CD4-positive, alpha-beta T cell treated with Interleukin-6 at 100 ng/mL for 8 hours (primary cell): ENCODE data around the gene CARD14.
"Not testable (repeated sequence)": the region's sequence is repeated elsewhere in the genome, so short reads cannot be mapped to it uniquely, and the experiment has no call there.

Source experiments
- DNase-seq: peaks from one replicate; pipeline ENCODE4 v3.0.0-alpha.2; 2020; ENCODE audit warnings: mixed read lengths, low spot score

CARD14 gene

DNA sequence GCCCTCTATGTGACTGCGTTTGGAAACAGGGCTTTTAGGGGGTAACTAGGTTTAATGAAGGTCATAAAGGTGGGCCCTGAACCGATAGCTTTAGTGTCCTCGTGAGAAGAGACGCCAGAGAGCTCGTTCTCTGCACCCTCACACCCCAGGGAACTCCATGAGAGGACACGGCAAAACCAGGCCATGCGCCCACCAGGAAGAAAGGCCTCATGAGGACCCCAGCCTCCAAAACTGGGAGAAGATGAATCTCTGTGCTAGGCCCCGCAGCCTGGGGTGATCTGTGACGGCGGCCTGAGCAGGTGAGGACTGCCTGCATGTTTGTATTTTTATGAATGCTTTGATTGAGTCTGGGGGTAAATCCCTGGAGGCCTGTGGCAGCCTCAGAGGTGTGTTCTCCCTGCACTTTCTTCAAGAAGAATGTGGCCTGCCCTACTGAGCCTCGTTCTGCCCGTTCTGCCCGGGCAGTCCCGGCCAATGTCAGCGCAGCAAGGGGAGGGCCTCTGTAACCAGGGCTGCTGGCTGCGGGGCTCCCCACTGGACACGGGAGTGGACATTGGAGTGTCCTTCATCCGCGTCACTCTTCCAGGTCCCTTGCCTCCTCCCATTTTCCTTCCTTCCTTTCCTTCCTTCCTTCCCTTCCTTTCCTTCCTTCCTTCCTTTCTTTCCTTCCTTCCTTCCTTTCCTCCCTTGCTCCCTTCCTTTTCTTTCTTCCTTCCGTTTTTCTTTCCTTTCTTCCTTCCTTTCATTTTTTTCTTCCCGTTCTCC, 84.0 kb downstream of the CARD14 start:
- DNase-seq, result no peak

- DNase-seq, result peak; percentile 81
These were observed 84.8 kb downstream of the CARD14 start for GRCh38 chr17:80254396-80255251.

- no peak for DNase-seq
These were observed 86.2 kb downstream of the CARD14 start for GRCh38 chr17:80256034-80256350.

DNA sequence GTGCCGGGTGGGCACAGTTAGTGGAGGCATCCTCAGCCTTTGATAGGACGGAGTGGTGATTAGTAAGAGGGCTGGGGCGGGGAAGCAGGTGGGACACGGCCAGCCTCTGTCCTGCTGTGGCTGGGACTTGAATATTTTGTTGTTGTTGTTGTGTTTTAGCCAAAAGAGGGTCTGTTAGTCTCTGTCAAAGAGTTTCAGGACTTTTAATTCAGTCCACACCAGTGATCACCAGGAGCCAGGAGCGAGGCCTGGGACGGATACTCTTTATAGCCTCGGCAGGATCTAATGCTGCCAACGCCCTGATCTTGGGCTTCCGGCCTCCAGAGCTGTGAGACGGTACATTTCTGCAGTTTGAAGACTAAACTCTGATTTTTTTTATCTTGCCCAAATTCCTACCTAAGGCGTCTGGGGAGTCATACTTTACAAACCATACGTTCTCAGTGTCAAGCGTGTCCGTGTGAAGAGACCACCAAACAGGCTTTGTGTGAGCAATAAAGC, 87.9 kb downstream of the CARD14 start:
- no peak for DNase-seq

DNA sequence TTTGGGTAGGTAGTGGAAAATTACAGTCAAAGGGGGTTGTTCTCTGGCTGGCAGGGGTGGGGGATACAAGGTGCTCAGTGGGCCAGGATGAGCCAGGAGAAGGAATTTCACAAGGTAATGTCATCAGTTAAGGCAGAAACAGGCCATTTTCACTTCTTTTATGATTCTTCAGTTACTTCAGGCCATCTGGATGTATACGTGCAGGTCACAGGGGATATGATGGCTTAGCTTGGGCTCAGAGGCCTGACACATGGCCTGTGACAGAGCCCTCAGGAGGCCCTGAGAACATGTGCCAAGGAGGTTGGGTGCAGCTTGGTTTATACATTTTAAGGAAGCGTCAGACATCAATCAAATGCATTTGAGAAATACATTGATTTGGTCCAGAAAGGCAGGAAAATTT, 88.5 kb downstream of the CARD14 start:
- not testable (repeated sequence) for DNase-seq
